Liver (tissue), 9 donors: Measurements from ENCODE around the gene C16orf89. TPM values are rescaled to one million over a fixed set of nuclear protein-coding genes. Genes with fewer than 3 reads are reported as not detected.

ENCODE experiments used
- DNase-seq: peaks from one replicate; pipeline ENCODE4 v3.0.0-alpha.2; 2017; ENCODE audit warnings: low spot score
- H3K27ac ChIP-seq, 2 donors: one replicate each; pipeline ENCODE4 v1.7.0; 2013; ENCODE audit warnings: inconsistent platforms in 2 of 2, low read length in 2 of 2, control low read depth in 1 of 2, low read depth in 1 of 2, mild to moderate bottlenecking in 1 of 2
- H3K27me3 ChIP-seq, 4 donors: one replicate each; pipeline versions ENCODE4 v1.6.1 to v1.7.0; 2013; ENCODE audit warnings: low read length in 3 of 4, inconsistent platforms in 1 of 4, mild to moderate bottlenecking in 1 of 4, moderate library complexity in 1 of 4; ENCODE audit not compliant: control insufficient read depth in 4 of 4, insufficient read depth in 4 of 4
- H3K36me3 ChIP-seq, 4 donors: one replicate each; pipeline versions ENCODE4 v1.6.1 to v1.7.0; 2013; ENCODE audit warnings: low read length in 3 of 4, mild to moderate bottlenecking in 3 of 4, low read depth in 1 of 4, moderate library complexity in 1 of 4; ENCODE audit not compliant: control insufficient read depth in 4 of 4, insufficient read depth in 3 of 4
- H3K4me1 ChIP-seq, 4 donors: one replicate each; pipeline versions ENCODE4 v1.6.1 to v1.7.0; 2013; ENCODE audit warnings: low read length in 3 of 4, mild to moderate bottlenecking in 3 of 4, moderate library complexity in 1 of 4; ENCODE audit not compliant: control insufficient read depth in 4 of 4, insufficient read depth in 4 of 4
- H3K4me3 ChIP-seq, 3 donors: one replicate each; pipeline versions ENCODE4 v1.6.1 to v1.7.0; 2013; ENCODE audit warnings: low read length in 3 of 3, control low read depth in 1 of 3, low read depth in 1 of 3, mild to moderate bottlenecking in 1 of 3
- H3K9ac ChIP-seq, 2 donors: one replicate each; pipeline ENCODE4 v1.7.0; 2013; ENCODE audit warnings: low read length in 2 of 2, mild to moderate bottlenecking in 2 of 2, moderate library complexity in 2 of 2, control low read depth in 1 of 2, low read depth in 1 of 2
- H3K9me3 ChIP-seq, 4 donors: one replicate each; pipeline versions ENCODE4 v1.6.1 to v1.7.0; 2013; ENCODE audit warnings: low read length in 3 of 4; ENCODE audit not compliant: control insufficient read depth in 4 of 4
- ATF3 ChIP-seq: IDR thresholded peaks from 2 replicates; pipeline ENCODE4 v1.6.1; 2016; ENCODE audit warnings: antibody characterized with exemption
- CTCF ChIP-seq: fragments of 150-350 bp; IDR thresholded peaks from 2 replicates; pipeline ENCODE4 v1.5.1; 2017; ENCODE audit warnings: improper control_type of control experiment, low read depth, low read length; ENCODE audit not compliant: missing input control
- FOXA1 ChIP-seq: IDR thresholded peaks from 2 replicates; pipeline ENCODE4 v1.6.1; 2016; ENCODE audit warnings: antibody characterized with exemption
- FOXA2 ChIP-seq: IDR thresholded peaks from 2 replicates; pipeline ENCODE4 v1.6.1; 2016; ENCODE audit warnings: antibody characterized with exemption
- GABPA ChIP-seq, 2 donors: IDR thresholded peaks in 1 of 2; conservative IDR thresholded peaks in 1 of 2; 2 replicates each; pipeline ENCODE4 v1.6.1; 2016; ENCODE audit warnings: antibody characterized with exemption in 2 of 2, mild to moderate bottlenecking in 1 of 2, moderate library complexity in 1 of 2
- HNF4A ChIP-seq, 2 donors: conservative IDR thresholded peaks; 2 replicates each; pipeline ENCODE4 v1.6.1; 2016; ENCODE audit warnings: antibody characterized with exemption in 2 of 2, mild to moderate bottlenecking in 2 of 2
- HNF4G ChIP-seq: IDR thresholded peaks from 2 replicates; pipeline ENCODE4 v1.6.1; 2016; ENCODE audit warnings: antibody characterized with exemption
- JUND ChIP-seq, 2 donors: IDR thresholded peaks; 2 replicates each; pipeline ENCODE4 v1.6.1; 2016; ENCODE audit warnings: antibody characterized with exemption in 2 of 2
- RAD21 ChIP-seq, 2 donors: IDR thresholded peaks; 2 replicates each; pipeline ENCODE4 v1.6.1; 2016; ENCODE audit warnings: antibody characterized with exemption in 2 of 2, mild to moderate bottlenecking in 2 of 2
- REST ChIP-seq: IDR thresholded peaks from 2 replicates; pipeline ENCODE4 v1.6.1; 2016; ENCODE audit warnings: antibody characterized with exemption, mild to moderate bottlenecking
- RXRA ChIP-seq, 2 donors: IDR thresholded peaks; 2 replicates each; pipeline ENCODE4 v1.6.1; 2017 to 2018; ENCODE audit warnings: antibody characterized with exemption in 2 of 2, mild to moderate bottlenecking in 1 of 2
- SP1 ChIP-seq: IDR thresholded peaks from 2 replicates; pipeline ENCODE4 v1.6.1; 2018; ENCODE audit warnings: antibody characterized with exemption, mild to moderate bottlenecking
- TAF1 ChIP-seq: conservative IDR thresholded peaks from 2 replicates; pipeline ENCODE4 v1.6.1; 2016; ENCODE audit warnings: antibody characterized with exemption, mild to moderate bottlenecking
- WGBS: extraction: QIAGEN DNeasy Blood & Tissue Kit; methylation state at CpG from one replicate; pipeline ENCODE4 v1.1.7; 2013; 5-methylcytosine and 5-hydroxymethylcytosine counted together
- polyA plus RNA-seq, 2 donors: library from polyadenylated mRNA; stranded (reverse) in 1 of 2; unstranded in 1 of 2; fragments of 200-250 nt in 1 of 2; fragments of >200 nt in 1 of 2; fragmentation: Nextera tagmentation in 1 of 2; extraction: Ambion mirVana in 1 of 2; gene quantifications; one replicate each; pipeline versions ENCODE4 v1.2.1 to v1.2.3, GENCODE V29; 2013 to 2015
- total RNA-seq, 2 donors: library from RNA; depleted of rRNA; stranded (reverse); fragments of >200 nt; gene quantifications; one replicate each; pipeline ENCODE4 v1.2.3, GENCODE V29; 2014
- donor health status: healthy.
- donor health status: healthy.
- donor health status: healthy.
- donor health status: healthy.
- donor health status: healthy.

C16orf89 gene
- total and polyA plus RNA-seq, 4 donors = 0.25 to 0.61 TPM; not detected in 2

- Histone ChIP-seq H3K27ac (no peak overlapping the region), H3K27me3 (no peaks in the 10 kb centered on the region), H3K4me3 (no peak overlapping the region), H3K36me3 (peaks cover 0 to 7% (median 3%) of the 10 kb centered on the region in 4 donors), H3K9me3 (no peaks in the 10 kb centered on the region), H3K4me1 (peaks cover 3 to 15% (median 13%) of the 10 kb centered on the region in 4 donors), H3K9ac (no peak overlapping the region)
- TF ChIP-seq JUND (IDR thresholded peaks at IDR 0.05) = no peak
- no peak for TF ChIP-seq SP1
- TF ChIP-seq REST = no peak
- TF ChIP-seq HNF4G = no peak
- no peak for TF ChIP-seq GABPA (IDR thresholded peaks at IDR 0.05 in 1 of 2, conservative IDR thresholded peaks at IDR 0.05 in 1 of 2)
- TF ChIP-seq ATF3 = no peak
- no peak for TF ChIP-seq CTCF
- TF ChIP-seq FOXA1 = no peak
- TF ChIP-seq RXRA (IDR thresholded peaks at IDR 0.05) = no peak
- no peak for DNase-seq
- 92% methylated on average over 18 of the region's 18 CpGs for WGBS
These were observed 36.7 kb downstream of the C16orf89 start for GRCh38 chr16:5028950-5029475.

- Histone ChIP-seq H3K9ac (no peak overlapping the region), H3K9me3 (no peaks in the 10 kb centered on the region), H3K27me3 (no peaks in the 10 kb centered on the region), H3K4me1 (peaks cover under 1 to 7% (median 5%) of the 10 kb centered on the region in 4 donors), H3K4me3 (no peak overlapping the region), H3K27ac (no peak overlapping the region), H3K36me3 (peaks cover 0 to 7% (median 3%) of the 10 kb centered on the region in 4 donors)
- no peak for TF ChIP-seq REST
- no peak for TF ChIP-seq TAF1
- no peak for TF ChIP-seq SP1
- TF ChIP-seq RAD21 (IDR thresholded peaks at IDR 0.05) = no peak
- no peak for TF ChIP-seq FOXA2
- no peak for TF ChIP-seq HNF4A (conservative IDR thresholded peaks at IDR 0.05)
- no peak for DNase-seq
- WGBS = 96% methylated on average over 32 of the region's 32 CpGs
These were observed 38.1 kb downstream of the C16orf89 start for GRCh38 chr16:5027575-5028235.
